COR-L47 (cell line): Measurements from ENCODE around the gene ULBP2.
"Not testable (repeated sequence)": the region's sequence is repeated elsewhere in the genome, so short reads cannot be mapped to it uniquely, and the experiment has no call there.

Experiments used
- DNase-seq: peaks from one replicate; lab custom pipeline; 2025; lab: John Stamatoyannopoulos, UW

Gene ULBP2

DNA sequence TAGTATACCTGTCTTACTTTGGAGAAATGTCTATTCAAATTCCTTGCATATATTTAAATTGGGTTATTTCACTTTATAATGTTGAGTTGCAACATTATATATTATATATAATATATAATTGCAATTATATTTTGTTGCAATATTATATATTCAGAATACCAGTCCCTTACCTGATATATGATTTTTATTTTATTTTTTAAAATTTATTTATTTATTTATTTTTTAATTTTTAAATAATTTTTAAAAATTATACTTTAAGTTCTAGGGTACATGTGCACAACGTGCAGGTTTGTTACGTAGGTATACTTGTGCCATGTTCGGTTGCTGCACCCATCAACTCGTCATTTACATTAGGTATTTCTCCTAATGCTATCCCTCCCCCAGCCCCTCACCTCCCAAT lies 14.8 kb upstream of the ULBP2 start:
- DNase-seq = not testable (repeated sequence)

GRCh38 chr6:149929422-149929821 lies 12.4 kb upstream of the ULBP2 start:
- no peak for DNase-seq

GRCh38 chr6:149931501-149931900 lies 10.3 kb upstream of the ULBP2 start:
- no peak for DNase-seq

- DNase-seq = no peak
Observed at GRCh38 chr6:149933036-149933435, 8.8 kb upstream of the ULBP2 start.

GRCh38 chr6:149933461-149933860 lies 8.4 kb upstream of the ULBP2 start:
- no peak for DNase-seq

GRCh38 chr6:149934249-149935156 lies 7.3 kb upstream of the ULBP2 start:
- peak; percentile 35 for DNase-seq

DNA sequence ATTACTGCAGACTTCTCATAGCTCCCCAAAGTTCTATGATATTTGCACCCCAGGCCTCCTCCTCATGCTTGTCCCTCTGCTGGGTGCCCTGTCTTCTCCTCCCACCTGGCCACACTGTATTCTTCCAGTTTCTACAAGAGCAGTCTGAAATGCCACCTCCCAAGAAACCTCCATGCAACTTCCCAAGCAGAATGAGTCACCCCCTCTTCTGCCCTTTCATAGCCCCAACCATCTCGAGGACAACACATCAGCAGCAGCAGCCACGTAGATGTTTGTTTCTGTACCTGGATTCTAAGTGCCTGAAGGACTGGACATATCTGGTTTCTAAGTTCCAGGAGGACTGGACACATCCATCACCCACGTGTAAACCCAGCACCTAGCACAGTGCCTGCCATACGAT lies 6.6 kb upstream of the ULBP2 start:
- DNase-seq = no peak

DNA sequence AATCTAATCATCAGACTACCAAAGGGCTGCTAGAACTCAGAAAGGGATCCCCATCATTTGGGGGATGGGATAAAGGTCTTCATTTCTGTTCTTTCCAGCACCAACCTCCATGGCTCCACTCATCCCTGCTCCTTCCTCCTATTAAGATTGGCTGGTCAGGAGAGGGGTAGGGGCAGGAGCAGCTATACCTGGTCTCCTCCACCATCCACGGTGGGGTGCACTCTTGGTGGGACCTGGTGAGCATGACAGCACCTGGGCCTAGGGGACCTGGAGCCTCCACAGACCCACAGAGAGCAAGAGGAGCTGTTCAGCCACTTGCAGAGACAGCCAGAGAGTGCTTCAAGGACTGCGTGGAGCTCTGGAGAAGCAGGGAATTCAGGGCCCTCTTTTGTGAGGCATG lies 6.1 kb upstream of the ULBP2 start:
- DNase-seq = no peak

- DNase-seq = no peak
Observed at GRCh38 chr6:149936743-149937142, 5.1 kb upstream of the ULBP2 start.

- not testable (repeated sequence) for DNase-seq
Observed at GRCh38 chr6:149938013-149938570, 3.7 kb upstream of the ULBP2 start.

GRCh38 chr6:149938571-149939355 lies 3.1 kb upstream of the ULBP2 start:
- DNase-seq = no peak

DNA sequence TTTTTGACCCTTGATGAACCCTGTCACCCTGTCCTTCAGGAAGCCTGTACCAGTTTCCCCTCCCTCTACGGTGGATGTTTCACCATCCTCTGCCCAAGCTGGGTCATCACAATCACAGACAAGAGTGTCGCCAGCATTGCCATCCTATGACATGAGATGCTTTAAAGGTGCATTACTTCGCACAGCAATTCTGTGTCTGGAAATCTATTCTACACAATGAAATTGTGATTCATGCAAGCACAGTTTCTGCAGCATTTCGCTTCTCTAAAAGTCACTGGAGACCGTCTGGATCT lies 2.5 kb upstream of the ULBP2 start:
- DNase-seq = no peak

DNA sequence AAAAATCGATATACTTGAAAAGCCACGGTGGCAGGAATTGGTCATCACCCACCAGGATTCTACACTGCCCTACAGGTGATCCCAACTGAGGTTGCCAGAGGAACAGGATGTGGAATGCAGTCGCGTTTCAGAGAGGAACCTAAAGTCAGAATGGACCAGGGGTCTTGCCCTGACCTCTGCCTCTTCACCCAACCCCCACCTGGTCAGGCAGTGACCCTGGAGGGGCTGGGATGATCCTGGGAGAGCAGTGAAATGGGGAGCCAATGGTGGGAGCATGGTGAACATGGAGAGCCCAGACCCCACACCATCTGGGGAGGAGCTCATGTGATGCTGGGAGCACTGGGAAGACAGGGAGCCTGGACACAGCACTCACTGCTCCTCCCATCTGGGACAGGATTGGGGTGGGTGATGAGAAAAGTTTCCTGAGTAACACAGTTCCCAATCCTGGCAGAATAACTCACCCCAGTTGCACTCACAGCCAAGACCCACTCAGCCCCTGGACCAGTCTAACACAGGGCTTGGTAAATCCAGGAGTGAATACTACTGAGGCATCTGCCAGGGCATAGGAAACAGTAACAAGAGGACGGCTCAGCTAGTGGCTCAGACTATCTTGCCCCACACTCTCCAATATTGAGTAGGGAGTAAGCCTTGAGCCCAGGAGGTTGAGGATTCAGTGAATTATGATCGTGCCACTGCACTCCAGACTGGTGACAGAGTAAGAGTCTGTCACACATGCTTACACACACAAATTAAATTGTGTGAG lies 1.7 kb upstream of the ULBP2 start:
- DNase-seq = no peak

DNA sequence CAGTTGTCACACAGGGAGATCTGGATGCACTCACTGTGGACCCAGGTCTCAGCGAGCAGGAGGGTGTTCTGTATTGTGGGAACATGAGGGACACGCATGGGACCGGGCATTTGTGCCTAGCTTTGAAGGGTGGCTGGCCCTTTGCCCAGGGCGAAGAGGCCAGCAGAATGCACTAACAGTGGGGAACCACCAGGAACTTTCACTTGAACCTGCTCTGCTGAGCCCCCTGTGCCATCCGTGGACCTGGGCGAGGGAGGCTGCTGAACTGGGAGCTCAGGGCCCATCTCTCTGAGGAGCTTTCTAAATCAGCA lies 1.2 kb upstream of the ULBP2 start:
- DNase-seq = no peak

DNA sequence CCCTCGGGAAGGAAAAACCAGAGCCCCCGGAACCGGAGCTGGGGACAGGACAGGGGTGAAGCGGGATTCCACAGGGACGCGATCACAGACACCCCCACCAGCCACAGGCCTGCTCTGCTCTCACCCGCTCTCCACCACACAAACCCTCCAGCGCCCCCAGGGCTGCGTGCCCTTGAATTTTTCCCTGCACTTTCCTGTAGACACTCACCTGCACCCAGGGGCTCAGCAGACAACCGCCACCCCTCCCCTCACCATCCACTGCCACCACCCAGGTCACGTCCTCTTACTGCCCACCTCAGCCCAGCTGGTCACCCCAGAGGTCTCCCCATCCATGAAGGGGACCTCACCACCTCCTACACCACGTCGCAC lies 631 bp downstream of the ULBP2 start:
- DNase-seq = no peak

DNA sequence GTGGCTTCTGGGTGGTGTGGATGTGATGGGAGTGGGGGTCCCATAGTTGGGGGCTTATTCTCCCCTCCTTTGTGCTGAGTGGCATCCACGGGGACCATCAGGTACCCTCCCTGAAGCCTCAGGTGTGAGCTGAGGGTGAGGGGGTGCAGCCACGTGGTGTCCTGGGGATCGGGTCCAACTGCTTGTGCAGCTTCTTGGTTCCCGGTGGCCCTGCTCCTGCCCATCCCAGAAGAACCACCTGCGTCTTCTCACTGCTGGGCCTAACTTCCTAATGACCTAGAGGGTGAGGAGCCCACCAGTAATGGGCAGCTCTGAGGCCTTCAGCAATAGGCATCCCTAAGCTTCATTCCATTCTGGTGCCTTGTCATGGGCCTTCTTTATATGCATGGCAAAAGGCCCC lies 1.5 kb downstream of the ULBP2 start:
- DNase-seq = not testable (repeated sequence)

GRCh38 chr6:149945276-149945675 lies 3.5 kb downstream of the ULBP2 start:
- DNase-seq = not testable (repeated sequence)

DNA sequence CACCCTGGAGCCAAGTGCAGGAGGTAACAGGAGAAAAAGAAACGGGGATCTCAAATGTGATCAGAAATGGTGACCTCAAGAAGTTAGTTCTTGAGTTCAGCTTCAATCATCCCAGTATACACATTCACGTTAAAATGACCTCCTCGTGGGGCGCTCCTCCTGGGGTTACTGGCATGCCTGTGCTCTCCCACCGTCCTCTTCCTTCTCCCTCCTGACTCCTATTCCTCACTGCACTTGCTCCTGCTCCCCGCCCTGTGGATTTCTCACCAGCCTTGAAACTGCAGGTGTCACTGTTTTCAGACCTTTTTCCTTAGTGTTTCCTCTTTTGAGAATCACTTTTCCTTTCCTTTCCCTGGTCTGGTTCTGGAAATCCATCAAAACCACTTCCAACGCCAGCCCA lies 4.8 kb downstream of the ULBP2 start:
- not testable (repeated sequence) for DNase-seq

- DNase-seq = not testable (repeated sequence)
Observed at GRCh38 chr6:149947533-149947932, 5.7 kb downstream of the ULBP2 start.

- no peak for DNase-seq
Observed at GRCh38 chr6:149948011-149948410, 6.2 kb downstream of the ULBP2 start.

GRCh38 chr6:149948616-149949015 lies 6.8 kb downstream of the ULBP2 start:
- DNase-seq = no peak

DNA sequence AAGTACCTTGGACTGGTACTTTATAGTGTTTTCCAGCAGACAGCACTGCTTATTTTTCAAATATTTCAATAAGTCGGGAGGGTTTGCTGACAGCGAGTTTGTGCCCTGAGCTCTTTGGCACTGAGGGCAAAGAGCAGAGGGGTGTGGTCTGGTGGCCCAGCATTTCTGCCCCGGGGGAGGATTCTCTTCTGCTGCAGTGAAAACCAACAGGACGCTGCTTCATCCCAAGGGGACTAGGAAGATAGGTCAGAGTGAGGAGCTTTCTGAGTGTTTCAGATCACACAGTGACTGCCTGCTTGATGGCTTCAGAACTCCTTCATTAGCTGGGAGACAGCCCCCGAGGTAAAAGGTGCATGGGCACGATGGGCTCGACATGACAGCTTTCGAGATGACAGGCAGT lies 8.6 kb downstream of the ULBP2 start:
- no peak for DNase-seq

DNA sequence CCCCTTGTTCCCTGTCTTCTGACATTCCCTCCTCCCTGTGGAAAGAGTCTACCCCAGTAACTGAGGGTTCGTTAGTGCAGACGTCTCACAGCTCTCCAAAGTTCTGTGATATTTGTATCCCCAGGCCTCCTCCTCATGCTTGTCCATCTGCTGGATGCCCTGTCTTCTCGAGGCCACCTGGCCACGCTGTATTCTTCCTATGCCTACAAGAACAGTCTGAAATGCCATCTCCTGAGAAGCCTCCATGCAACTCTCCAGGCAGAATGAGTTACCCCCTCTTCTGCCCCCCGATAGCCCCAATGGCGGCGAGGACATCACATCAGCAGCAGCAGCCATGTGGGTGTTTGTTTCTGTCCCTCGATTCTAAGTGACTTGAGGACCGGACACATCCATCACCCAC lies 9.3 kb downstream of the ULBP2 start:
- no peak for DNase-seq
